A673 (cell line): ENCODE measurements around the gene EPS15. TPM values are rescaled to one million over a fixed set of nuclear protein-coding genes. Genes with fewer than 3 reads are reported as not detected.

Source experiments
- BruUV-seq: library from RNA; stranded (reverse); fragments of 400-500 nt; replicated peaks from 2 replicates; lab custom pipeline; 2021; lab: Mats Ljungman, UMichigan
- CTCF ChIA-PET: fragments of 300-600 bp; sonication (Branson Sonifier 250); formaldehyde crosslinking; loops from one replicate; lab custom pipeline; 2022; ENCODE audit warnings: antibody characterized with exemption; lab: Charles Lee
- POLR2A ChIA-PET: fragments of 300-600 bp; sonication (Branson Sonifier 250); formaldehyde crosslinking; loops from one replicate; lab custom pipeline; 2022; ENCODE audit warnings: antibody characterized with exemption; ENCODE audit not compliant: low non-redundant PET; lab: Charles Lee
- DNase-seq: peaks from one replicate; pipeline ENCODE4 v3.0.0-alpha.2; 2015; ENCODE audit warnings: low spot score
- H3K27ac ChIP-seq: fragments of 200-600 bp; sonication (generic); 2 replicates; pipeline ENCODE4 v1.5.1; 2016; ENCODE audit warnings: mixed run types, low read depth, mild to moderate bottlenecking, mixed read lengths, antibody characterized with exemption, low read length; ENCODE audit not compliant: poor library complexity, severe bottlenecking
- H3K27me3 ChIP-seq: fragments of 200-600 bp; sonication (generic); replicated peaks from 2 replicates; pipeline ENCODE4 v1.6.1; 2017; ENCODE audit warnings: mixed run types, low read depth, mild to moderate bottlenecking, mixed read lengths, antibody characterized with exemption, low read length; ENCODE audit not compliant: insufficient read depth, poor library complexity
- H3K36me3 ChIP-seq: fragments of 200-600 bp; sonication (generic); 2 replicates; pipeline ENCODE4 v1.6.1; 2016; ENCODE audit warnings: mixed run types, mild to moderate bottlenecking, mixed read lengths, antibody characterized with exemption, low read length; ENCODE audit not compliant: insufficient read depth, poor library complexity, severe bottlenecking
- H3K4me1 ChIP-seq: fragments of 200-600 bp; sonication (generic); 2 replicates; pipeline ENCODE4 v1.6.1; 2017; ENCODE audit warnings: mixed run types, mild to moderate bottlenecking, mixed read lengths, antibody characterized with exemption, low read length; ENCODE audit not compliant: insufficient read depth, poor library complexity, severe bottlenecking
- H3K4me3 ChIP-seq: fragments of 200-600 bp; sonication (generic); 2 replicates; pipeline ENCODE4 v1.5.1; 2016; ENCODE audit warnings: low read depth, mixed run types, mild to moderate bottlenecking, mixed read lengths, low read length; ENCODE audit not compliant: poor library complexity, severe bottlenecking
- H3K9me3 ChIP-seq: fragments of 200-600 bp; sonication (generic); 2 replicates; pipeline ENCODE4 v1.6.1; 2016; ENCODE audit warnings: mixed run types, low read depth, mild to moderate bottlenecking, mixed read lengths, antibody characterized with exemption, low read length; ENCODE audit not compliant: poor library complexity, severe bottlenecking
- CTCF ChIP-seq: fragments of 300-800, 200-600 bp; sonication (generic); conservative IDR thresholded peaks from 2 replicates; pipeline ENCODE4 v1.5.1; 2017; ENCODE audit warnings: low read depth, mild to moderate bottlenecking, antibody characterized with exemption, low read length, moderate library complexity, mixed read lengths
- EZH2 ChIP-seq: fragments of 200-600 bp; sonication (generic); IDR thresholded peaks from 2 replicates; pipeline ENCODE4 v1.6.1; 2017; ENCODE audit warnings: borderline replicate concordance, low read depth, mild to moderate bottlenecking, mixed read lengths, antibody characterized with exemption, low read length; ENCODE audit not compliant: poor library complexity, severe bottlenecking
- intact Hi-C: fragments of 100-400 bp; cut with micrococcal nuclease; formaldehyde crosslinking; loops from one replicate; pipeline ENCODE4 v1.10.0; 2022; ENCODE audit not compliant: unreplicated experiment
- total RNA-seq: library from RNA; stranded (reverse); gene quantifications from 2 replicates; pipeline ENCODE4 v1.2.3, GENCODE V29; 2021

EPS15 gene
- total RNA-seq, 1 experiment from 2014 or later, result 50.6 TPM

- BruUV-seq, result no TSS peak
- Histone ChIP-seq H3K9me3 (no peaks in the 10 kb centered on the region), H3K36me3 (peaks cover 2% of the 10 kb centered on the region), H3K27me3 (no peaks in the 10 kb centered on the region), H3K4me3 (no peak overlapping the region), H3K4me1 (no peaks in the 10 kb centered on the region), H3K27ac (no peak overlapping the region)
- CTCF ChIA-PET, result no interaction called here
- POLR2A ChIA-PET, result no interaction called here
- TF ChIP-seq EZH2 (no peak), CTCF (no peak)
- intact Hi-C loops, result loop anchor here (10.0 kb wide), 1 partner anchor 415 kb away; no protein-coding TSS in a partner anchor
- no peak for DNase-seq
These were observed 169.2 kb downstream of the EPS15 start for GRCh38 chr1:51349862-51350261.

GRCh38 chr1:51348147-51348527, 170.9 kb downstream of the EPS15 start:
- ChIA-PET CTCF (no interaction called here), POLR2A (no interaction called here)
- Histone ChIP-seq H3K9me3 (no peaks in the 10 kb centered on the region), H3K4me1 (no peaks in the 10 kb centered on the region), H3K27me3 (no peaks in the 10 kb centered on the region), H3K27ac (no peak overlapping the region), H3K4me3 (no peak overlapping the region), H3K36me3 (no peaks in the 10 kb centered on the region)
- TF ChIP-seq CTCF (no peak), EZH2 (no peak)
- BruUV-seq, result no TSS peak
- no peak for DNase-seq
- intact Hi-C loops, result loop anchor here (10.0 kb wide), 1 partner anchor 417 kb away; no protein-coding TSS in a partner anchor

GRCh38 chr1:51347398-51348146, 171.5 kb downstream of the EPS15 start:
- ChIA-PET CTCF (interaction anchor here (0.6 kb wide), 1 partner anchor 187 kb away, joined by 4 read pairs; no protein-coding TSS in a partner anchor), POLR2A (no interaction called here)
- H3K4me3 ChIP-seq, result no peak overlapping the region
- TF ChIP-seq CTCF (no peak), EZH2 (no peak)
- intact Hi-C loops, result loop anchor here (10.0 kb wide), 1 partner anchor 417 kb away; no protein-coding TSS in a partner anchor
- no peak overlapping the region for H3K27ac ChIP-seq
- no peaks in the 10 kb centered on the region for H3K4me1 ChIP-seq
- no peak for DNase-seq
- no TSS peak for BruUV-seq
- H3K27me3 ChIP-seq, result no peaks in the 10 kb centered on the region
- no peaks in the 10 kb centered on the region for H3K36me3 ChIP-seq
- no peaks in the 10 kb centered on the region for H3K9me3 ChIP-seq
